ENCODE results near the gene SUSD6. TPM values are rescaled to one million over a fixed set of nuclear protein-coding genes. Genes with fewer than 3 reads are reported as not detected.
A peak's percentile ranks its signal among the peaks of the same experiment; 100 is the strongest.
"Not testable (repeated sequence)": the region's sequence is repeated elsewhere in the genome, so short reads cannot be mapped to it uniquely, and the experiment has no call there.

SUSD6 gene
- total RNA-seq, 1 donor from 2014 or later: 68.9 TPM

DNA sequence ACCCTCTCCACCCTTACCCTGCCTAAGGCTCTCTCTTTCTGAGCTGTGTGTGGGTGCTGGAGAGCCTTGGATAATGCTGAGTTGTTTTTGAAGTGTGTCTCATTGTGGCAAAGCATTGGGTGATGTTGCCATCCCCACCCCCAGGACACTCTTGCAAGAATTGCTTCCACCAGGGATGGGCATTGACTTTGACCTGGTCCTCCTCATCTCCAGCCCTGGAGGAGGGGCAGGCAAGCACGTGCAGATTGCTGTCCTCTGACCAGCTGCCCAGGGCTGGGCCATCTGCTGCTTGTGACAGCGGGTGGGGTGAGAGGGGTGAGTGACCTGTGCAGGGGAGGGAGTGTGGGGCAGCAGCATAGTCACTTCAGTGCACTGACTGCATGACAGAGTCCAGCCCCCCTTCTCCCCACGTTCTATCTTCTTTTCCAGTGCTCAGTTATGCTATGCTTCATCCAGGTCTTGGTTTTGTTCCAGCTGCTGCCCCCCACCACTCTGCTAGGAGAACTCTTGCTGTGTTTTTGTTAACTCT is 26.2 kb downstream of the SUSD6 start:
- ATAC-seq (peak; percentile 64), DNase-seq (ENCODE audit: low spot score) (no peak)
- intact Hi-C loops (cut with DNase I): no loop called here

DNA sequence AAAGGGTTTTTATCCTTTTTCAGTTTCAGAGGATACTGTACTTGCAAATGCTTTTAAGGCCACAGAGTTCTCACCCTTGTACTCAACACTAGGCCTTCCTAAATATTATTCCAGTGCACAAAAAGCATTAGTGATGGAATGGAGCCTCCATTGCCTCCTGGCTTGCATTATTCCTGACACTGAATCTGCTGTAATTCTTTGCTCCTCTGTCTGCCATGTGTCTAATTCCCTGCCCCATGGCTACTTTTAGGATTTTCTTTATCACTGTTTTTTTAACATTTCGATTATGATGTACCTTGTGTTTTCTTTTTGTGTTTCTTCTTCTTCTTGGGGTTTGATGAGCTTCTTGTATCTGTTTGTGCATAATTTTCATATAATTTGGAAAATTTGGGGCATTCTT is 29.5 kb downstream of the SUSD6 start:
- intact Hi-C loops (cut with DNase I): loop anchor here (2.0 kb wide), 1 partner anchor 52 kb away; no protein-coding TSS in a partner anchor
- no peak for ATAC-seq

GRCh38 chr14:69642212-69642793 is 30.9 kb downstream of the SUSD6 start:
- DNase-seq (ENCODE audit: low spot score); intact Hi-C loops (cut with DNase I); ATAC-seq: not testable (repeated sequence)

More for the DNA sequence above, 29.5 kb downstream of the SUSD6 start:
- DNase-seq (ENCODE audit: low spot score): no peak

DNA sequence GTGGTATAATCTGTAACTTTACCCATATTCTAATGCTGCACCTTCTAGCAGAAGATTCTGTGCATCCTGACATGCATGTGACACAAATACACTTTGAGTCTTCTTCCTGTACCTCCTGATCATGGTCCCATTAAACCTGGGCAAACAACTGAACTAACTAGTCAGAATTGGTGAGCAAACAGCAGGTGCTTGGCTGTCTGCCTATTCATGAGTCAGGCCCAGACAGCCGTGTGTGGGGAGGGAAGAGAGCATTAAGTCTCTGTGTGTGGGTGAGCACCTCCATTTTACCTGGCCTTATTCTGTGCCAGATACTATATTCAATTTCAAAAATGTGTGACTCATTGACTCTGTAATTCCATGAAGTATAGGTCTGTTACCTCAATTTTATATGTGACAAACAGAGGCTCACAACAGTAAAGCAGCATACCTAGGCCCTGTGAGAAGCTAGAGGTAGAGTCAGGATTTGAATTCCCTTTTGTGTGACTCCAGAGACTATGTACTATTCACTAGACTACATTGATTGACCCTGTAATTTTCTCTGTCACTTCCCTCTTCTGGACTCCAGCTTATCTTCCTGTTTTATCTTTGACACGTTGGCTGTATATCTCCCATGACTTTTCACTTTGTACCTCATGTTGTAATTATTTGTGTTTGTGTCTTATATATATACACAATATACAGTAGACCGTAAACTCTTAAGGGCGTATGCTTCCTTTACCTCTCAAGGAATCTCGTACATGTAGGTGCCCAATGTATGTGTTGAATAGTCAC is 32.2 kb downstream of the SUSD6 start:
- ATAC-seq (peak; percentile 39), DNase-seq (ENCODE audit: low spot score) (no peak)
- intact Hi-C loops (cut with DNase I): no loop called here

DNA sequence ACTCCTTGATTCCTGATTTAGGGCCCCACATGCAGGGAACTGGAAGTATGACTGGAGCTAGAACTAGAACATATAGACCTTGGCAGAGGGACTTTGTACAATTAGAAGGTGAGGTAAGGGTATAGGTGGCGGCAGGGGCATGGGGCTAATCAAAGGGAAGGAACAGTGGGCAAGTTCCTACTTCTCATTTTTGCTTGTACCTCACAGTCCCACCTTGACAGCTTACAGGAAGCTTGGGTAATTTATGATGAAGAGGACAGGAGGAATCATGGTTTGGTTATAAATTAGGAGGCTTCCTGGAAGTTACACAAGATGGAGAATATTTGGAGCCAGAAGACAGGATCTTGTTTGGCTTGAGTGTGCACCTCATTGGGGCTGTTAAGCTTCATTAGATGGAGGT is 33.4 kb downstream of the SUSD6 start:
- DNase-seq (ENCODE audit: low spot score): no peak
- no peak for ATAC-seq
- intact Hi-C loops (cut with DNase I): no loop called here

DNA sequence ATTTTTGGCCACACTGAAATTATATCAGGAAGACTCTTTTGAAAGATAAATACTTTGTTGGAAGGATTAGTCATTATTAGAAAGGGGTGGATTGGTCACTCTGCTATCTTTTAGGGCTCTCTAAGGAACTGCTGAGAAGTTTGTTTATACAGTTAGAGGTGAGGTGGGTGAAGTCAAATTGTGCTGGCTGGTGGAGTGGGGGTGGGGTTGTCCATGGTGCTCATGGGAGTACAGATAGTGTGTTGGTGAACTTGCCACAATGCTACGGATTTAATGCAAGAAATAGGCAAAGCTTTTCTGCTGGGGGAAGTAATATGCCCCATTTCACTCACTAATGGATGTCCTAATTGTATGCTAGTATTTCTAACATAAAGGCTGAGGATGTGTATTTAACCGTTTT is 35.8 kb downstream of the SUSD6 start:
- ATAC-seq: no peak
- DNase-seq (ENCODE audit: low spot score): no peak
- intact Hi-C loops (cut with DNase I): no loop called here

DNA sequence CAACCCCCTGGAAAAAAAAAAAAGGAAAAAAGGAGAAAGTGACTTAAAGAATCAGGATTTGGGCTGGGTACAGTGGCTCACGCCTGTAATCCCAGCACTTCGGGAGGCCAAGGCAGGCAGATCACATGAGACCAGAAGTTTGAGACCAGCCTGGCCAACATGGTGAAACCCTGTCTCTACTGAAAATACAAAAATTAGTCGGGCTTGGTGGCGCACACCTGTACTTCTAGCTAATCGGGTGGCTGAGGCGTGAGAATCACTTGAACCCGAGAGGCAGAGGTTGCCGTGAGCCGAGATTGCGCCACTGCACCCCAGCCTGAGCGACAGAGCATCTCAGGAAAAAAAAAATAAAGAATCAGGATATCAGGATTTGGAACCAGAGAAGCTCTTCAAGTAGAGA is 36.2 kb downstream of the SUSD6 start:
- ATAC-seq; intact Hi-C loops (cut with DNase I); DNase-seq (ENCODE audit: low spot score): not testable (repeated sequence)

GRCh38 chr14:69648480-69649451 is 37.4 kb downstream of the SUSD6 start:
- ATAC-seq: no peak
- no peak for DNase-seq (ENCODE audit: low spot score)
- intact Hi-C loops (cut with DNase I): no loop called here

DNA sequence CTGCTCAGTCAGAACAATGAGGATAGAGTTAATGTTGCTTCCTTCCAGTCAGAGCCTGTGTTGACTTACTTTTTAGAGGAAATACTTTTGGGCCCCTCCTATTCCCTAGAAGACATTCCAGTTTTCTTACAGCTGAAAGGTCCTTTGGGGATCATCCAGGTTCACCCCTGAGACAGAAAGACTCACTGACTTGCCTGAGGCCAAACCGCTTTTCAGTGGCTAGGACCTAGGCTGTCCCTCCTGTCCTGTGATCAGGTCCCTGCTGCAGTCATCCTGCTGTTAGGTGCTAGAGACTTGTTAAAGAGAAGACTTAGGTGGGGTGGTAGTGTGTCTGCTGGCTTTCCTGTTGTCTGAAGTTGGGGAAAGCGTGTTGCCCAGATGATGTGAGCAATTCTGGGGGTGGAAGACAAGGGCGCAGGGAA is 39.6 kb downstream of the SUSD6 start:
- intact Hi-C loops (cut with DNase I): no loop called here
- ATAC-seq: peak; percentile 38
- no peak for DNase-seq (ENCODE audit: low spot score)

- no peak for ATAC-seq
- intact Hi-C loops (cut with DNase I): no loop called here
- DNase-seq (ENCODE audit: low spot score): no peak
Measured at GRCh38 chr14:69651664-69652063, 40.3 kb downstream of the SUSD6 start.

- intact Hi-C loops (cut with DNase I): no loop called here
- peak; percentile 56 for ATAC-seq
- DNase-seq (ENCODE audit: low spot score): no peak
Measured at GRCh38 chr14:69652942-69653684, 41.7 kb downstream of the SUSD6 start.

DNA sequence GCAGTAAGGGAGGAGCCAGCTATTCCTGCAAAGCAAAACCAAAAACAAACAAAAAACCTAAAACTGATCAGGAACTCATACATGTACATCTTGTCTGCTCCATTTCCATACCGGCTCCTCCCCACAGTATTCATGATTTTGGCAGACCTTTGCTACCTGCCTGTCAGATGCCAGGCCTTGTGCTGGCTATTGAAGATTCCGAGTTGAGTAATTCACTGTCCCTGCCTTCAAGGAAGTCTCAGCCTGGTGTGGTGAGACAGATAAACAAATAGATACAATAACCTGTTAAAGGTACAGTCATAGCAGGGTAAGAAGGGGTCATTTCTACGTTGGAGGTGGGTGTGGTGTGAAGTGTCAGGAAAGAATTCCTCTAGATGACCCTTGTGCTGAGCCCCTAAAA is 42.7 kb downstream of the SUSD6 start:
- ATAC-seq (no peak), DNase-seq (ENCODE audit: low spot score) (no peak)
- intact Hi-C loops (cut with DNase I): no loop called here

DNA sequence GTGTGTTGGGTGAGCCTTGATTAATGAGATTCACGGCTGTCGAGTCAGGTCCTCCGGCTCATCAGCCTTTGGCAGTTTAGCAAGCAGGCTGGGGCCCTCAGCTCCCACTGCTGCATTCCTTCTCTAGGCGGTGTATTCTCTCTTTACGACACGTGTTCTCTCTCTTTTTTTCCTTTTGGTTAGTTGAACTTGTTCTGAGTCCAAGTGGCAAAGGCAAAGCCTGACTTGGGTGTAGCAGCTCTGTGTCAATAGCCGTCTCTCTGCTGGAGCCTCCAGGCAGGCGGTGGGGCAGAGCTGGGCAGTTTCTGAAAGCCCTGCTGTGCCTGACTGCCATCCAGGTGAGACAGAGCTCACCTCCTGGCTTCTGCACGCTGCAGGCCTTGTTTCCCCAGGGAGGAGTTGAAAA is 46.6 kb downstream of the SUSD6 start:
- DNase-seq (ENCODE audit: low spot score) (no peak), ATAC-seq (peak; percentile 88)
- intact Hi-C loops (cut with DNase I): no loop called here

- ATAC-seq (peak; percentile 5), DNase-seq (ENCODE audit: low spot score) (no peak)
- intact Hi-C loops (cut with DNase I): no loop called here
Measured at GRCh38 chr14:69658664-69659261, 47.4 kb downstream of the SUSD6 start.

GRCh38 chr14:69660344-69661193 is 49.2 kb downstream of the SUSD6 start:
- DNase-seq (ENCODE audit: low spot score) (no peak), ATAC-seq (no peak)
- intact Hi-C loops (cut with DNase I): no loop called here

- no peak for DNase-seq (ENCODE audit: low spot score)
- ATAC-seq: no peak
- intact Hi-C loops (cut with DNase I): no loop called here
Measured at GRCh38 chr14:69661194-69661537, 49.8 kb downstream of the SUSD6 start.

GRCh38 chr14:69662636-69663299 is 51.4 kb downstream of the SUSD6 start:
- intact Hi-C loops (cut with DNase I): no loop called here
- ATAC-seq (no peak), DNase-seq (ENCODE audit: low spot score) (no peak)
